Mesenchymal stem cell (in vitro differentiated cells and primary cell): ENCODE results near the gene DPPA5.
"Not testable (repeated sequence)": the region's sequence is repeated elsewhere in the genome, so short reads cannot be mapped to it uniquely, and the experiment has no call there.

Experiments used
- DNase-seq: peaks from one replicate; pipeline ENCODE4 v3.0.0-alpha.2; 2013
- H2AFZ ChIP-seq: one replicate; pipeline ENCODE4 v1.6.1; 2013; ENCODE audit warnings: low read depth, mild to moderate bottlenecking, control low read depth, inconsistent platforms, low read length, moderate library complexity
- H2AK5ac ChIP-seq: 2 replicates; pipeline ENCODE4 v1.6.1; 2013; ENCODE audit warnings: low read length, moderate library complexity, mild to moderate bottlenecking, inconsistent platforms; ENCODE audit not compliant: severe bottlenecking
- H2BK120ac ChIP-seq: one replicate; pipeline ENCODE4 v1.6.1; 2013; ENCODE audit warnings: low read depth, mild to moderate bottlenecking, inconsistent platforms, low read length, moderate library complexity
- H2BK12ac ChIP-seq, 2 experiments: one replicate each; pipeline ENCODE4 v1.6.1; 2013; ENCODE audit warnings: inconsistent platforms in 2 of 2, low read length in 2 of 2, mild to moderate bottlenecking in 2 of 2, moderate library complexity in 2 of 2, control low read depth in 1 of 2
- H2BK15ac ChIP-seq: one replicate; pipeline ENCODE4 v1.6.1; 2013; ENCODE audit warnings: mild to moderate bottlenecking, low read depth, inconsistent platforms; ENCODE audit not compliant: poor library complexity, severe bottlenecking
- H2BK5ac ChIP-seq: 2 replicates; pipeline ENCODE4 v1.6.1; 2013; ENCODE audit warnings: low read depth, mild to moderate bottlenecking, low read length, control low read depth, inconsistent platforms; ENCODE audit not compliant: poor library complexity, severe bottlenecking
- H3K14ac ChIP-seq, 2 experiments: one replicate each; pipeline ENCODE4 v1.6.1; 2013; ENCODE audit warnings: inconsistent platforms in 2 of 2, low read length in 2 of 2, control low read depth in 1 of 2, mild to moderate bottlenecking in 1 of 2, moderate library complexity in 1 of 2
- H3K18ac ChIP-seq, 2 experiments: one replicate each; pipeline ENCODE4 v1.6.1; 2013; ENCODE audit warnings: inconsistent platforms in 2 of 2, low read length in 2 of 2, control low read depth in 1 of 2, low read depth in 1 of 2, mild to moderate bottlenecking in 1 of 2
- H3K23ac ChIP-seq, 2 experiments: one replicate each; pipeline ENCODE4 v1.6.1; 2013; ENCODE audit warnings: inconsistent platforms in 2 of 2, low read length in 2 of 2, mild to moderate bottlenecking in 2 of 2, moderate library complexity in 2 of 2, control low read depth in 1 of 2
- H3K27ac ChIP-seq: 2 replicates; pipeline ENCODE4 v1.5.1; 2013; ENCODE audit warnings: mild to moderate bottlenecking, moderate library complexity, low read length, control low read depth, inconsistent platforms; ENCODE audit not compliant: poor library complexity, severe bottlenecking
- H3K27me3 ChIP-seq, 2 experiments: 2 replicates each; pipeline versions ENCODE4 v1.6.1 to v1.7.0; 2013; ENCODE audit warnings: low read length in 2 of 2, mild to moderate bottlenecking in 2 of 2, moderate library complexity in 2 of 2, control low read depth in 1 of 2, inconsistent platforms in 1 of 2; ENCODE audit not compliant: control insufficient read depth in 1 of 2, insufficient read depth in 1 of 2
- H3K36me3 ChIP-seq, 2 experiments: 2 replicates each; pipeline versions ENCODE4 v1.6.1 to v1.7.0; 2013; ENCODE audit warnings: low read length in 2 of 2, control low read depth in 1 of 2, inconsistent platforms in 1 of 2, low read depth in 1 of 2, mild to moderate bottlenecking in 1 of 2; ENCODE audit not compliant: insufficient read depth in 2 of 2, control insufficient read depth in 1 of 2
- H3K4ac ChIP-seq, 2 experiments: one replicate each; pipeline ENCODE4 v1.6.1; 2013; ENCODE audit warnings: inconsistent platforms in 2 of 2, low read length in 2 of 2, mild to moderate bottlenecking in 2 of 2, moderate library complexity in 2 of 2, control low read depth in 1 of 2, low read depth in 1 of 2
- H3K4me1 ChIP-seq: 2 replicates; pipeline ENCODE4 v1.6.1; 2013; ENCODE audit warnings: low read depth, low read length, control low read depth; ENCODE audit not compliant: control insufficient read depth, insufficient read depth
- H3K4me2 ChIP-seq: 2 replicates; pipeline ENCODE4 v1.6.1; 2013; ENCODE audit warnings: low read length, mild to moderate bottlenecking, inconsistent platforms; ENCODE audit not compliant: poor library complexity, severe bottlenecking
- H3K4me3 ChIP-seq, 2 experiments: 2 replicates each; pipeline versions ENCODE4 v1.5.1 to v1.7.0; 2013; ENCODE audit warnings: low read length in 2 of 2, mild to moderate bottlenecking in 2 of 2, control low read depth in 1 of 2, low read depth in 1 of 2; ENCODE audit not compliant: insufficient read depth in 1 of 2
- H3K79me1 ChIP-seq: replicated peaks from 2 replicates; pipeline ENCODE4 v1.6.1; 2013; ENCODE audit warnings: mild to moderate bottlenecking, control low read depth, low read length, inconsistent platforms; ENCODE audit not compliant: poor library complexity, severe bottlenecking
- H3K9ac ChIP-seq: 2 replicates; pipeline ENCODE4 v1.7.0; 2013; ENCODE audit warnings: mild to moderate bottlenecking, low read length, moderate library complexity
- H3K9me3 ChIP-seq: 2 replicates; pipeline ENCODE4 v1.7.0; 2013; ENCODE audit warnings: mild to moderate bottlenecking, low read length; ENCODE audit not compliant: control insufficient read depth
- H4K8ac ChIP-seq: one replicate; pipeline ENCODE4 v1.6.1; 2013; ENCODE audit warnings: inconsistent platforms, mild to moderate bottlenecking, low read length, moderate library complexity
- H4K91ac ChIP-seq: one replicate; pipeline ENCODE4 v1.6.1; 2013; ENCODE audit warnings: mild to moderate bottlenecking, low read length, inconsistent platforms
- WGBS: methylation state at CpG from one replicate; pipeline ENCODE4 v1.1.7; 2013; ENCODE audit warnings: mixed read lengths; 5-methylcytosine and 5-hydroxymethylcytosine counted together

DPPA5 gene

GRCh38 chr6:73393278-73393677 lies 39.2 kb upstream of the DPPA5 start:
- WGBS, result 98% methylated on average over 3 of the region's 3 CpGs
- Histone ChIP-seq H3K4me1 (peaks cover 4% of the 10 kb centered on the region), H3K18ac (no peak overlapping the region), H2BK12ac (no peak overlapping the region), H3K14ac (no peak overlapping the region), H3K4me3 (no peak overlapping the region), H3K4me2 (no peak overlapping the region), H3K23ac (no peak overlapping the region), H3K4ac (no peak overlapping the region), H2BK15ac (no peak overlapping the region), H3K36me3 (no peaks in the 10 kb centered on the region), H2AK5ac (no peak overlapping the region), H2BK5ac (no peak overlapping the region), H3K79me1 (no peaks in the 10 kb centered on the region), H3K9me3 (no peaks in the 10 kb centered on the region), H2BK120ac (no peak overlapping the region), H4K91ac (no peak overlapping the region), H3K27ac (no peak overlapping the region), H3K9ac (no peak overlapping the region), H4K8ac (no peak overlapping the region), H2AFZ (no peak overlapping the region), H3K27me3 (no peaks in the 10 kb centered on the region)
- DNase-seq, result no peak

GRCh38 chr6:73392188-73392587 lies 38.1 kb upstream of the DPPA5 start:
- not testable (repeated sequence) for H3K23ac ChIP-seq, H3K9ac ChIP-seq, H4K91ac ChIP-seq, H3K27me3 ChIP-seq, DNase-seq, H3K14ac ChIP-seq, H3K27ac ChIP-seq, H4K8ac ChIP-seq, H3K36me3 ChIP-seq, H2BK12ac ChIP-seq, H2BK120ac ChIP-seq, H3K4me1 ChIP-seq, H3K9me3 ChIP-seq, H2AFZ ChIP-seq, H3K79me1 ChIP-seq, H3K4me3 ChIP-seq, H2BK5ac ChIP-seq, H3K4me2 ChIP-seq, H3K4ac ChIP-seq, H2AK5ac ChIP-seq, H3K18ac ChIP-seq, H2BK15ac ChIP-seq
- WGBS, result 89% methylated on average over 2 of the region's 4 CpGs

GRCh38 chr6:73391675-73392074 lies 37.6 kb upstream of the DPPA5 start:
- Histone ChIP-seq H4K91ac (no peak overlapping the region), H3K79me1 (no peaks in the 10 kb centered on the region), H2AK5ac (no peak overlapping the region), H3K18ac (no peak overlapping the region), H3K9ac (no peak overlapping the region), H2BK15ac (no peak overlapping the region), H3K9me3 (no peaks in the 10 kb centered on the region), H4K8ac (no peak overlapping the region), H2BK12ac (no peak overlapping the region), H3K27ac (no peak overlapping the region), H3K27me3 (no peaks in the 10 kb centered on the region), H3K23ac (no peak overlapping the region), H2BK5ac (no peak overlapping the region), H2AFZ (no peak overlapping the region), H3K4me1 (peaks cover 4% of the 10 kb centered on the region), H3K4me2 (no peak overlapping the region), H3K4ac (no peak overlapping the region), H3K4me3 (no peak overlapping the region), H2BK120ac (no peak overlapping the region), H3K14ac (no peak overlapping the region), H3K36me3 (no peaks in the 10 kb centered on the region)
- whole genome bisulfite sequencing, result 100% methylated on average over 1 of the region's 2 CpGs
- no peak for DNase-seq

GRCh38 chr6:73389854-73390253 lies 35.8 kb upstream of the DPPA5 start:
- Histone ChIP-seq H2AK5ac (no peak overlapping the region), H3K36me3 (no peaks in the 10 kb centered on the region), H3K18ac (no peak overlapping the region), H2BK5ac (no peak overlapping the region), H2BK120ac (no peak overlapping the region), H3K14ac (no peak overlapping the region), H3K9me3 (no peaks in the 10 kb centered on the region), H2BK12ac (no peak overlapping the region), H4K8ac (no peak overlapping the region), H3K4me2 (no peak overlapping the region), H4K91ac (no peak overlapping the region), H3K4me1 (peaks cover 4% of the 10 kb centered on the region), H3K79me1 (no peaks in the 10 kb centered on the region), H3K4me3 (no peak overlapping the region), H2BK15ac (no peak overlapping the region), H3K27me3 (no peaks in the 10 kb centered on the region), H3K27ac (no peak overlapping the region), H3K23ac (no peak overlapping the region), H3K9ac (no peak overlapping the region), H2AFZ (no peak overlapping the region), H3K4ac (no peak overlapping the region)
- 69% methylated on average over 9 of the region's 10 CpGs for WGBS
- DNase-seq, result no peak
